Activated CD8-positive, alpha-beta memory T cell treated with anti-CD3 and anti-CD28 coated beads, Interleukin-2, amount 50 U/mL, for 1 hour (primary cell): ENCODE data around the gene FBL.
"Not testable (repeated sequence)": the region's sequence is repeated elsewhere in the genome, so short reads cannot be mapped to it uniquely, and the experiment has no call there.

Source experiments
- DNase-seq: peaks from one replicate; pipeline ENCODE4 v3.0.0-alpha.2; 2020; ENCODE audit errors: extremely low read depth

The FBL gene

GRCh38 chr19:39824143-39825092 lies 21.8 kb downstream of the FBL start:
- DNase-seq, result peak; percentile 77

GRCh38 chr19:39823686-39824085 lies 22.5 kb downstream of the FBL start:
- DNase-seq, result no peak

- DNase-seq, result no peak
Observed at GRCh38 chr19:39820696-39821095, 25.5 kb downstream of the FBL start.

- DNase-seq, result no peak
Observed at GRCh38 chr19:39819786-39820185, 26.4 kb downstream of the FBL start.

GRCh38 chr19:39818626-39819097 lies 27.5 kb downstream of the FBL start:
- no peak for DNase-seq

- no peak for DNase-seq
Observed at GRCh38 chr19:39817888-39818561, 28.2 kb downstream of the FBL start.

GRCh38 chr19:39816287-39817048 lies 29.7 kb downstream of the FBL start:
- no peak for DNase-seq

- DNase-seq, result no peak
Observed at GRCh38 chr19:39814595-39814994, 31.6 kb downstream of the FBL start.

GRCh38 chr19:39814111-39814510 lies 32.1 kb downstream of the FBL start:
- DNase-seq, result not testable (repeated sequence)

- no peak for DNase-seq
Observed at GRCh38 chr19:39813264-39813993, 32.8 kb downstream of the FBL start.

- DNase-seq, result no peak
Observed at GRCh38 chr19:39811064-39811463, 35.1 kb downstream of the FBL start.

- no peak for DNase-seq
Observed at GRCh38 chr19:39810424-39810823, 35.8 kb downstream of the FBL start.

- DNase-seq, result no peak
Observed at GRCh38 chr19:39809368-39809767, 36.8 kb downstream of the FBL start.

- not testable (repeated sequence) for DNase-seq
Observed at GRCh38 chr19:39808688-39809087, 37.5 kb downstream of the FBL start.

- no peak for DNase-seq
Observed at GRCh38 chr19:39807846-39808364, 38.3 kb downstream of the FBL start.

- no peak for DNase-seq
Observed at GRCh38 chr19:39805104-39805503, 41.1 kb downstream of the FBL start.

- DNase-seq, result no peak
Observed at GRCh38 chr19:39802958-39803357, 43.2 kb downstream of the FBL start.

- DNase-seq, result no peak
Observed at GRCh38 chr19:39797083-39797482, 49.1 kb downstream of the FBL start.

- DNase-seq, result no peak
Observed at GRCh38 chr19:39796000-39796498, 50.1 kb downstream of the FBL start.

GRCh38 chr19:39795001-39795400 lies 51.2 kb downstream of the FBL start:
- no peak for DNase-seq

GRCh38 chr19:39792999-39793546 lies 53.1 kb downstream of the FBL start:
- peak; percentile 30 for DNase-seq
